NCI-H2107 (cell line): Measurements from ENCODE around the gene WNT7B.

ENCODE experiments used
- DNase-seq: peaks from one replicate; lab custom pipeline; 2025; lab: John Stamatoyannopoulos, UW

Gene WNT7B

DNA sequence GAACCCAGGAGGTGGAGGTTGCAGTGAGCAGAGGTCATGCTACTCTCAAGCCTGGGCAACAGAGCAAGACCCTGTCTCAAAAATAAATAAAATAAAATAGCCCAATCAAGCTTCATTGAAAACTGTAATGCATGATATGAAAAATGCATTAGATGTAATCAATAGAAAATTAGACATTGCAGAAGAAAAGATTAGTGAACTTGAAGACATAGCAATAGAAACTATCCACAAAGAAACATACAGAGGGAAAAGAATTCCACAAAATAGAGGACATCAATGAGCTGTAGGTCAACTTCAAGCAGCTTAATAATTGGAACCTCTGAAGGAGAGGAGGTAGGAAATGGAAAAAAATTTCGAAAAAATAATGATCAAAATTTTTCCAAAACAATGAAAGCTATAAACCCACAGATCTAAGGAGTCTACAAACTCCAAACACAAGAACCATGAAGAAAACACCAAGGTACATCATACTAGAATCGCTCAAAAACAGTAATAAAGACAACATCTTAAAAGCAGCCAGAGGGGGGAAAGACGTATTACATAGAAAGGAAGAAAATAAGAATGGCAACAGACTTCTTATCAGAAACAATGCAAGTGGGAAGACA is 104.2 kb downstream of the WNT7B start:
- DNase-seq, result no peak

- no peak for DNase-seq
These were observed 105.2 kb downstream of the WNT7B start for GRCh38 chr22:45871721-45872120.
